Neural cell (in vitro differentiated cells): ENCODE data around the gene HOXB1. TPM values are rescaled to one million over a fixed set of nuclear protein-coding genes. Genes with fewer than 3 reads are reported as not detected.
"Not testable (repeated sequence)": the region's sequence is repeated elsewhere in the genome, so short reads cannot be mapped to it uniquely, and the experiment has no call there.

Experiments
- H2AFZ ChIP-seq: fragments of 200-600, 300-800 bp; sonication (generic), shearing (Covaris generic); 2 replicates; pipeline ENCODE4 v1.6.0; 2014; ENCODE audit warnings: low read depth, mild to moderate bottlenecking, antibody characterized with exemption, low read length, moderate library complexity
- H3F3A ChIP-seq: fragments of 200-600 bp; shearing (Covaris generic); 2 replicates; pipeline ENCODE4 v1.6.1; 2016; ENCODE audit warnings: mild to moderate bottlenecking, moderate library complexity, mixed read lengths, antibody characterized with exemption, low read length; ENCODE audit not compliant: insufficient read depth, poor library complexity, severe bottlenecking
- H3K27ac ChIP-seq: fragments of 200-600, 300-800 bp; sonication (generic), shearing (Covaris generic); 2 replicates; pipeline ENCODE4 v1.5.1; 2014; ENCODE audit warnings: mild to moderate bottlenecking, low read length, moderate library complexity
- H3K27me3 ChIP-seq: fragments of 300-800, 200-600 bp; sonication (generic), shearing (Covaris generic); 2 replicates; pipeline ENCODE4 v1.6.0; 2014; ENCODE audit warnings: mild to moderate bottlenecking, low read depth, low read length, moderate library complexity; ENCODE audit not compliant: insufficient read depth
- H3K36me3 ChIP-seq: fragments of 300-800, 200-600 bp; sonication (generic), shearing (Covaris generic); 2 replicates; pipeline ENCODE4 v1.5.1; 2014; ENCODE audit warnings: mild to moderate bottlenecking, antibody characterized with exemption, low read length, moderate library complexity; ENCODE audit not compliant: insufficient read depth
- H3K4me2 ChIP-seq: fragments of 300-800, 200-600 bp; sonication (generic), shearing (Covaris generic); 2 replicates; pipeline ENCODE4 v1.6.0; 2014; ENCODE audit warnings: mild to moderate bottlenecking, low read length
- H3K4me3 ChIP-seq: fragments of 300-800, 200-600 bp; sonication (generic), shearing (Covaris generic); 2 replicates; pipeline ENCODE4 v1.5.1; 2014; ENCODE audit warnings: mild to moderate bottlenecking, low read length, moderate library complexity
- H3K79me2 ChIP-seq: fragments of 200-600 bp; shearing (Covaris generic); replicated peaks from 2 replicates; pipeline ENCODE4 v1.6.0; 2014; ENCODE audit warnings: mild to moderate bottlenecking, low read length, moderate library complexity; ENCODE audit not compliant: insufficient read depth
- H3K9ac ChIP-seq: fragments of 300-800, 200-600 bp; sonication (generic), shearing (Covaris generic); 2 replicates; pipeline ENCODE4 v1.6.1; 2016; ENCODE audit warnings: mild to moderate bottlenecking, low read length, mixed read lengths
- H3K9me2 ChIP-seq: fragments of 200-600 bp; shearing (Covaris generic); 2 replicates; pipeline ENCODE4 v1.6.1; 2016; ENCODE audit warnings: mild to moderate bottlenecking, low read length, mixed read lengths; ENCODE audit not compliant: insufficient read depth
- H3K9me3 ChIP-seq: fragments of 200-600, 300-800 bp; sonication (generic), shearing (Covaris generic); 2 replicates; pipeline ENCODE4 v1.6.1; 2016; ENCODE audit warnings: mild to moderate bottlenecking, mixed run types, low read length, moderate library complexity, mixed read lengths
- H4K20me1 ChIP-seq: fragments of 200-600 bp; shearing (Covaris generic); 2 replicates; pipeline ENCODE4 v1.6.1; 2016; ENCODE audit warnings: mild to moderate bottlenecking, mixed run types; ENCODE audit not compliant: insufficient read depth
- EP300 ChIP-seq: fragments of 450-650 bp; conservative IDR thresholded peaks from 2 replicates; pipeline ENCODE4 v1.6.1; 2014; ENCODE audit warnings: antibody characterized with exemption, mild to moderate bottlenecking, moderate library complexity; ENCODE audit not compliant: poor library complexity, severe bottlenecking
- EZH2 ChIP-seq: fragments of 200-600, 300-800 bp; shearing (Covaris generic), sonication (generic); IDR thresholded peaks from 2 replicates; pipeline ENCODE4 v1.6.1; 2014; ENCODE audit warnings: antibody characterized with exemption, low read length, borderline replicate concordance, mild to moderate bottlenecking; ENCODE audit not compliant: insufficient read depth, poor library complexity, severe bottlenecking
- MXI1 ChIP-seq: fragments of 450-650 bp; conservative IDR thresholded peaks from 2 replicates; pipeline ENCODE4 v1.6.1; 2014; ENCODE audit warnings: antibody characterized with exemption, mild to moderate bottlenecking; ENCODE audit not compliant: poor library complexity, severe bottlenecking
- POLR2AphosphoS5 ChIP-seq: IDR thresholded peaks from 2 replicates; pipeline ENCODE4 v1.6.1; 2012
- SMC3 ChIP-seq: fragments of 450-650 bp; conservative IDR thresholded peaks from 2 replicates; pipeline ENCODE4 v1.6.1; 2014; ENCODE audit warnings: antibody characterized with exemption, mild to moderate bottlenecking, moderate library complexity; ENCODE audit not compliant: poor library complexity
- TAF1 ChIP-seq: IDR thresholded peaks from 2 replicates; pipeline ENCODE4 v1.6.1; 2012; ENCODE audit warnings: low read depth
- polyA plus RNA-seq: library from polyadenylated mRNA; depleted of rRNA; stranded (reverse); fragments of >200 nt; gene quantifications from 2 replicates; pipeline ENCODE4 v1.2.3, GENCODE V29; 2014
- small RNA-seq, 3 experiments: library from RNA; depleted of rRNA; stranded (forward); fragments of <200 nt; gene quantifications; one replicate each; pipeline ENCODE3, GENCODE V24; 2012
- TF ChIP-seq, protein P1 (sequence below): fragments of 450-650 bp; IDR thresholded peaks from 2 replicates; pipeline ENCODE4 v1.5.1; 2014; ENCODE audit warnings: antibody characterized with exemption, mild to moderate bottlenecking, moderate library complexity; ENCODE audit not compliant: poor library complexity, severe bottlenecking

The HOXB1 gene
- polyA plus RNA-seq, 1 donor from 2014 or later = not detected

DNA sequence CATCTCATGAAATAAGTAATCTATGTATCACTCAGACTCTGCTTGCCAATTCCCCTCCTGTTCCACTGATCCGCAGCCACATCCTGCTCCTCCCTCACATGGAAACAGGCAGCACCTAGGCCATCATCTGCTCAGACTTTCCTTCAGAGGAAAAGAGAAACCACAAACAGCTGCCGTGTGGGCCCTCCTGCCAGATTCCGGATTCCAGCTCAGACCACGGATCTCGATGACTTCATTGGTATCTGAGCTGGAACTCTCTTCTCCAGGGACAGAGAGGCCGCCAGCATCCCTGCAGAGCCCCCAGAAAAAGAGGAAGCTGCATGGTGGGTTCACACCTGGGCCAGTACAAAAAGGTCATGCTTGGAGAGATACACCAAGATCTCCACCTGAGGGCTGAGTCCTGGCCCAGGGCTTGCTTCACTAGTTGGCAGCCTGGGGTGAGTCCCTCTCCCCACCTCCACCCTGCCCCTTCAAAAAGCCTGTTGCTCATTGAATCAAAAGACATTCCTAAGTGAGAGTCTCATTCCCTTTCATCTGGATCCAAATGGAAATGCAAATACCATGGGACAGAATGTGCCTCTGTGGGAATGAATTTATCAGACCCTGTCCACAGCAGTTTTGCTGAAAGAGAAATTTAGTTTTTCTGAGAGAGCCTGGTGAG, 47.2 kb downstream of the HOXB1 start:
- Histone ChIP-seq H3K36me3 (no peaks in the 10 kb centered on the region), H3K9ac (no peak overlapping the region), H3K4me3 (no peak overlapping the region), H4K20me1 (no peaks in the 10 kb centered on the region), H3F3A (no peaks in the 10 kb centered on the region), H2AFZ (no peak overlapping the region), H3K4me2 (no peak overlapping the region), H3K27me3 (no peaks in the 10 kb centered on the region), H3K9me3 (no peaks in the 10 kb centered on the region), H3K27ac (no peak overlapping the region), H3K79me2 (no peaks in the 10 kb centered on the region), H3K9me2 (no peaks in the 10 kb centered on the region)
- TF ChIP-seq MXI1 = no peak
- TF ChIP-seq POLR2AphosphoS5 = no peak
- no peak for TF ChIP-seq EZH2
- no peak for TF ChIP-seq SMC3
- TF ChIP-seq TAF1 = no peak

DNA sequence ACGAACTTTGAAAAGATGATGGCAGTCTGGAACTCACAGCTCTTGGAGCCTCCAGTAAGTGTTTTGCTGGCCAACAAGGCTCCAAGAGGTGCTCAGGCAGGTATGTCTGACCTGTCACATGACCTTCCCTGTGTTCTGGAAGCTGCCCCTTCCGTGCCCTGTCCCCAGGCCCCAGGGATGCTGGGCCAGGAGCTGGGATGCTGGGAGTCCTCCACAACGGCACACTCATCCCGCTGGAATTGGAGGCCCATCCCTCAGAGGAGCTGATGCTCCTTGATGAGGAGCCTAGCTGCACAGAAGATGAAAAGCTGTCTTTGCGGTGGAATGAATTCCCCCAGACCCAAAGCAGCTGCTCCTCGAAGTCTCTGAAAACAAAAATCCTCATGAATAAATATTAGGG, 47.8 kb downstream of the HOXB1 start:
- H4K20me1 ChIP-seq = no peaks in the 10 kb centered on the region
- no peak overlapping the region for H3K9ac ChIP-seq
- no peaks in the 10 kb centered on the region for H3K36me3 ChIP-seq
- no peaks in the 10 kb centered on the region for H3F3A ChIP-seq
- H3K9me2 ChIP-seq = no peaks in the 10 kb centered on the region
- H3K9me3 ChIP-seq = no peaks in the 10 kb centered on the region
- no peaks in the 10 kb centered on the region for H3K79me2 ChIP-seq
- no peak overlapping the region for H3K4me3 ChIP-seq
- no peaks in the 10 kb centered on the region for H3K27me3 ChIP-seq
- no peak overlapping the region for H3K4me2 ChIP-seq
- no peak for TF ChIP-seq TAF1
- H3K27ac ChIP-seq = no peak overlapping the region
- no peak overlapping the region for H2AFZ ChIP-seq

- not testable (repeated sequence) for H3K36me3 ChIP-seq, H3K27ac ChIP-seq, H3K27me3 ChIP-seq, H3K9me2 ChIP-seq, H3K4me2 ChIP-seq, H2AFZ ChIP-seq, H3K9ac ChIP-seq, H3K79me2 ChIP-seq, H3K9me3 ChIP-seq, H3K4me3 ChIP-seq, H3F3A ChIP-seq, H4K20me1 ChIP-seq
These were observed 48.5 kb downstream of the HOXB1 start for GRCh38 chr17:48482301-48482700.

DNA sequence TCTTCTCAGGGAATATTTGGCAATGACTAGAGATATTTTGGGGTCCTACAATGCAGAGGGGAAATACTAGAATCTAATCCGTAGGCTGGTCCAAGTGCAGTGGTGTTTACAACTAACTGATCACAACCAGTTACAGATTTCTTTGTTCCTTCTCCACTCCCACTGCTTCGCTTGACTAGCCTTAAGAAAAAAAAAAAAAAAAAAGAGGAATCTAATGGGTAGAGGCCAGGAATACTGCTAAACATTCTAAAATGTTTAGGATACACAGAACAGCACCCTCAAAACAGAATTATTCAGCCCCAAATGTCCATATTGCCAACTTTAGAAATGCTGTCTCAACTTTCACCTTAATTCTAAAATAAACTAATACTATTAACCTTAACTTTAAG, 51.8 kb downstream of the HOXB1 start:
- H2AFZ ChIP-seq = no peak overlapping the region
- H3K36me3 ChIP-seq = no peaks in the 10 kb centered on the region
- H3F3A ChIP-seq = no peaks in the 10 kb centered on the region
- no peaks in the 10 kb centered on the region for H3K79me2 ChIP-seq
- H3K27ac ChIP-seq = no peak overlapping the region
- H3K9me2 ChIP-seq = no peaks in the 10 kb centered on the region
- no peak overlapping the region for H3K4me3 ChIP-seq
- H3K9ac ChIP-seq = no peak overlapping the region
- no peaks in the 10 kb centered on the region for H3K9me3 ChIP-seq
- no peak overlapping the region for H3K4me2 ChIP-seq
- no peaks in the 10 kb centered on the region for H4K20me1 ChIP-seq
- H3K27me3 ChIP-seq = no peaks in the 10 kb centered on the region
- TF ChIP-seq EP300 (no peak), POLR2AphosphoS5 (no peak), EZH2 (no peak), SMC3 (no peak), MXI1 (no peak)
- TF ChIP-seq, protein P1, sequence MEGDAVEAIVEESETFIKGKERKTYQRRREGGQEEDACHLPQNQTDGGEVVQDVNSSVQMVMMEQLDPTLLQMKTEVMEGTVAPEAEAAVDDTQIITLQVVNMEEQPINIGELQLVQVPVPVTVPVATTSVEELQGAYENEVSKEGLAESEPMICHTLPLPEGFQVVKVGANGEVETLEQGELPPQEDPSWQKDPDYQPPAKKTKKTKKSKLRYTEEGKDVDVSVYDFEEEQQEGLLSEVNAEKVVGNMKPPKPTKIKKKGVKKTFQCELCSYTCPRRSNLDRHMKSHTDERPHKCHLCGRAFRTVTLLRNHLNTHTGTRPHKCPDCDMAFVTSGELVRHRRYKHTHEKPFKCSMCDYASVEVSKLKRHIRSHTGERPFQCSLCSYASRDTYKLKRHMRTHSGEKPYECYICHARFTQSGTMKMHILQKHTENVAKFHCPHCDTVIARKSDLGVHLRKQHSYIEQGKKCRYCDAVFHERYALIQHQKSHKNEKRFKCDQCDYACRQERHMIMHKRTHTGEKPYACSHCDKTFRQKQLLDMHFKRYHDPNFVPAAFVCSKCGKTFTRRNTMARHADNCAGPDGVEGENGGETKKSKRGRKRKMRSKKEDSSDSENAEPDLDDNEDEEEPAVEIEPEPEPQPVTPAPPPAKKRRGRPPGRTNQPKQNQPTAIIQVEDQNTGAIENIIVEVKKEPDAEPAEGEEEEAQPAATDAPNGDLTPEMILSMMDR = no peak

Small RNAs within 50 kb of the gene (small RNA-seq; reads per million reads assigned to genes)
- gene RF00019 = 0 to 1.2 (median 0) reads per million in 3 experiments

Other genes with a start within 250 kb of the HOXB1 start
- gene SKAP1, start 100.8 kb downstream of the HOXB1 start, polyA plus RNA-seq = 0.63 TPM in 1 of 2 replicates, not detected in the other
- not detected in 2 replicates for gene HOXB2, start 14.1 kb upstream of the HOXB1 start, polyA plus RNA-seq
- gene HOXB4, start 47.3 kb upstream of the HOXB1 start, polyA plus RNA-seq = not detected in 2 replicates
- gene HOXB3, start 59.2 kb upstream of the HOXB1 start, polyA plus RNA-seq = not detected in 2 replicates
- not detected in 2 replicates for gene HOXB5, start 62.8 kb upstream of the HOXB1 start, polyA plus RNA-seq
- gene HOXB6, start 74.0 kb upstream of the HOXB1 start, polyA plus RNA-seq = not detected in 2 replicates
- gene HOXB7, start 80.0 kb upstream of the HOXB1 start, polyA plus RNA-seq = not detected in 2 replicates
- not detected in 2 replicates for gene HOXB8, start 84.3 kb upstream of the HOXB1 start, polyA plus RNA-seq
- gene HOXB9, start 95.3 kb upstream of the HOXB1 start, polyA plus RNA-seq = not detected in 2 replicates
- gene PRAC1, start 191.5 kb upstream of the HOXB1 start, polyA plus RNA-seq = not detected in 2 replicates
- not detected in 2 replicates for gene PRAC2, start 192.2 kb upstream of the HOXB1 start, polyA plus RNA-seq
- gene HOXB13, start 197.7 kb upstream of the HOXB1 start, polyA plus RNA-seq = not detected in 2 replicates